Inflammatory macrophage treated with lipopolysaccharide for 4 hours (primary cell): ENCODE data around the gene GDA.
"Not testable (repeated sequence)": the region's sequence is repeated elsewhere in the genome, so short reads cannot be mapped to it uniquely, and the experiment has no call there.

ENCODE experiments used
- DNase-seq: peaks from one replicate; pipeline ENCODE4 v3.0.0-alpha.2; 2020

The GDA gene

GRCh38 chr9:72211047-72211446 lies 61.8 kb downstream of the GDA start:
- DNase-seq, result no peak

GRCh38 chr9:72213906-72214305 lies 64.7 kb downstream of the GDA start:
- DNase-seq, result no peak

GRCh38 chr9:72217306-72217842 lies 68.1 kb downstream of the GDA start:
- DNase-seq, result no peak

DNA sequence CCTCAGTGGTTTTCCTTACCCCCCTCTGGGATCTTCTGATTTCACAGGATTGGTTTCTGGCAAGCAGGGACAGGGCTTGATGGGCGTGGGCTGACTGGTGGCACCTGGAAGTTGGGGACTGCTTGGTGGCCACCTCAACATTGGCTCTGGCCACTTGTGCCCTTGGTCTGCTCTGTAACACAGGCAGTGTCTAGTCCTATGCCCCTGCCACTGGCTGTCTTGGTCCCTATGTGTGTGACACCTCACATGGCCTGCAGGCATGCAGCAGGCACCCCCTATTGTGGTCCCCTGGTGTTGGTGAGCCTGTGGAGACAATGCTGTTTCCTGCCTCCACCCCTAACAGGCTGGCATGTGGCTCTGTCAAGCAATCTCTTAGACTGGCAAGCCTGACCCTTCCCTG lies 71.3 kb downstream of the GDA start:
- DNase-seq, result no peak

DNA sequence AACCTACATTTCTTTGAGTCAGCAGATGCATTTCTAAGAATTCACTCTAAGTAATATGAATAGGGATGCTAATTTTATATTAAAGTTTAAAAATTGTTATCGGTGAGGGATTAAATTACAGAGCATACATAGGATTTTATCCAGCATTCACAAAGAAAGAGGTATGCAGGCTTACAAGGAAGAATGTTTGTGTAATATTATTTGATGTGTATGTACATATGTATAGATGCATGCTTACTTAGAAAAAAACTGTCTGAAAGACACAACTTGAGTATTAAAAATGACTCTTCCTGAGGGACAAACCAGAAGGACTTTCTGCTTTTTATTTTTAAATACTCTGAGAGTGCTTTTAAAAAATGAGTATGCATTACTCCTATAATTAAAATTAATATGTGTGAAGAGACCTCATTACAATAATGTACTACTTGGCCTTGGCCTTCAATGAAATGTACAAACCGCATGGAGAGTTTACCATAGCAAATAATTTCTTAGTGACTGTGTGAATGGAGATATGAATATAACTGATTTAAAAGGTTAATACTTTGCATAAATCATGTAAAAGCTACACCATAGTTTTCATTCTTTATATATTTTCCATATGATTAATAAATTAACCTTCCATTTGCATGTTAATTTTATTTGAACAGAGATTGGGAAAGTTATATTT lies 77.0 kb downstream of the GDA start:
- no peak for DNase-seq

DNA sequence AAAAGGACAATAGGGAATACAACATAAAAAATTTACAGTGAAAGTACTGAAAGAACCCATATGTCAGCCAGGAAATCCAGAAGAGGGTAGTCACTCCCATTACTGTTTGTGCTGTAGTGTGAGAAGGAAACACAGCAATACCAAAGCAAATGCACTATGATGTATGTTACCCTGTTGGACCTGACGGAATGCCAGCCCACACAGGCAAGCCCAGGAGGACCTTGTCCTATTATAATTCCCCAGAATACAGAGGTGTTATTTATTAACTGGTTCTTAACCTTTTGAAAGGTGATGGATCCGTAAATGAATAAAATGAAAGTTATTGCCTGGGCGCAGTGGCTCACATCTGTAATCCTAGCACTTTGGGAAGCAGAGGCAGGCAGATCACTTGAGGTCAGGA lies 79.0 kb downstream of the GDA start:
- DNase-seq, result no peak

- no peak for DNase-seq
Observed at GRCh38 chr9:72232778-72233177, 83.5 kb downstream of the GDA start.

DNA sequence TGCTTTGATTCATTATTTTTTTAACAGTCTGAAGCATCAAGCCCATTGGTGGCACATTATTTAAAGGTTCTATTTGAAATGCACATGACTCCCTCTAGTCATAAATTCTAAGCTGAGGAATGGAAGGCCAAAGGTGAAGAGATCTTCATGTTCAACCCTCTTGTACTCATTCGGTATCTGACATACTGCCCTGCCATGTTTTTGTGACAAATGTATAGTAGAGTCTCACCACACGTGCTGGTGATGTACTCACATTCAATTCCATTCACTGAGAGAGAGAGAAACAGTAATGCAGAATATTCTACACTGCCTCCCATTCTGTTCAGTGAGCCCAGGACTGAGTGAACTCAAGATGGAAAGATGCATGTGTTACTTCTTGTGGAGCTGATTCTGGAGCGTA lies 98.3 kb downstream of the GDA start:
- no peak for DNase-seq

- DNase-seq, result no peak
Observed at GRCh38 chr9:72251589-72251988, 102.3 kb downstream of the GDA start.

- DNase-seq, result no peak
Observed at GRCh38 chr9:72254901-72255545, 105.8 kb downstream of the GDA start.

DNA sequence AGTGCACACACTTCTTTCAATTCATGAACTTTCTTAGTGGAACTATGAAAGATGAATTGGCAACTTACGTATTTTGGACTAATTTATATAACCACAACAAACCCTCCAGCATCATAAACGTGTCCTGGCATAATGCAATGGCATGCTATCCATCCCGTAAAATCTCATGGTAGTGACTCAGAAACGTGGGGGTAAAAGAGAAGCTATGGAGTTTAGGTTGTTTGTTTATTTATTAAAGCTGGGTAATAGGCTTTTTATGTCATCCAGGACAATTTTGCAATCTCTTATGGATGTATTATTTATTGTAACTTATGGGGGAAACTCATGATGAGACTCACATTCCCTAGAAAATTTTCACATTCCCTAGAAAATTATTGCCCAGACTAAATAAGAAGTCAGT lies 106.3 kb downstream of the GDA start:
- no peak for DNase-seq

GRCh38 chr9:72256931-72257330 lies 107.7 kb downstream of the GDA start:
- DNase-seq, result no peak

DNA sequence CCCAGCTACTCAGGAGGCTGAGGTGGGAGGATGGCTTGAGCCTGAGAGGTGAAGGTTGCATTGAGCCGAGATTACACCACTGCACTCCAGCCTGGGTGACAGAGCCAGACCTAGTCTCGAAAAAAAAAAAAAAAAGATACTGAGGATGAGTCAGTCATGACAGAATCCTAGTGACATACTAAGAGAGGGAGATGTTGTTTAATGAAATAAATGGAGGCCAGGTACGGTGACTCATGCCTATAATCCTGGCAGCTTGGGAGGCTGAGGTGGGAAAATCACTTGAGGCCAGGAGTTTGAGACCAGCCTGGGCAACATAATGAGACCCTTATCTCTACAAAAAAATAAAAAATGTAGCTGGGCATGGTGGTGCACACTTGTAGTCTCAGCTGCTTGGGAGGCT lies 108.6 kb downstream of the GDA start:
- no peak for DNase-seq

DNA sequence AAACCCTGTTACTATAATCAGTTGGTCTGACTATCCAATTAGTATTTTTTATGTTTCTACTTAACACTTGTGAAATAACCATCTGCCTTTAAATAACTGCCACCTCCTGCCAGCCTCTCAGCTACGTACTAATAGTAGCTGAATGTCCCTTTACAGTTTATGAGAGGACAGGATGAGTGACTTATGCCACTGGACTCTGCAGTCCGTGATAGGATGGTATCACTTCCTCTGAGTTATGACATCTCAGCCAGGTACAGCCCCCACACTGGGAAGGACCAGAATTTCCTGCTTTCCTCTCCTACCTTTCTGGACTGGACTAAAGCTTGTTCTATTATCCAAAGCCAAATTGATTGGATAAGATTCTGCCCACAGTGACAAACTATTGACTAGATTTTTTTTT lies 112.8 kb downstream of the GDA start:
- no peak for DNase-seq

DNA sequence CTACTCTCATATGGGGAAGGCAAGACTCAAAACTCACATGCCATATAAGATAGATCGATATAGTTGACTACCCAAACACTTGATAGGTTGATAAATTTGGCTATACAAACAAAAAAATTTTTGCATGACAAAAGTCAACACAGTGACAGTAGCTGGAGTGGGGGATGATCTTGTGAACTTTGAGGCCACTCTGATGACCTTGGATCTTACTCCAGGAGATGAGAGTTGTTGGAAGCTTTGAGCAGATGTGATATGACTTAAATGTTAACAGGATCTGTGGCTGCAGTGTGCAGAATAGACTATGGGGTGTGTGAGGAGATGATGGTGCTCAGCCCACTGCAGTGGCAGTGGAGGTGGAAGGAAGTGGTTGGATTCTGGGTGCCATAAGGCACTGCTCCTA lies 114.3 kb downstream of the GDA start:
- DNase-seq, result no peak

GRCh38 chr9:72268961-72269360 lies 119.7 kb downstream of the GDA start:
- no peak for DNase-seq

GRCh38 chr9:72270359-72270758 lies 121.1 kb downstream of the GDA start:
- DNase-seq, result not testable (repeated sequence)

- peak; percentile 66 for DNase-seq
Observed at GRCh38 chr9:72271613-72272478, 122.6 kb downstream of the GDA start.

- DNase-seq, result no peak
Observed at GRCh38 chr9:72274441-72274840, 125.2 kb downstream of the GDA start.

DNA sequence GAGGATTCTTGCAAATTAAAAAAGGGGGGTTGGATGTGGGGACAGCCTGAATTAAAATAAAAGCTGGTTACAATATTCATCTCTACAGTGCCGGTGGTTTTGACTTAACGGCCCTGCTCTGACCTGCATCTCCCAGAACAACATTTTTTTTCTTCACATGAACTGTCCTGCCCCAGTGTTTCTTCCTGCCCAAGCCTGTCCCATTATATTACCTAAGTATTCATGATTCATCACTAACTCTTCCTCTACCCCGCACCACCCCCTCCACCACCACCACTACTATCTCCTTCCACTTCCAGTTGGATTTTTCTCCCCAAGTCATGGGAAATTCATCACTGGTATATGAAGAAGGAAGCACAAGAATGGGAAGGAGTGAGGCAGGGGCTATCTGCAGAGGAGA lies 125.7 kb downstream of the GDA start:
- DNase-seq, result no peak

GRCh38 chr9:72276429-72276828 lies 127.2 kb downstream of the GDA start:
- no peak for DNase-seq

DNA sequence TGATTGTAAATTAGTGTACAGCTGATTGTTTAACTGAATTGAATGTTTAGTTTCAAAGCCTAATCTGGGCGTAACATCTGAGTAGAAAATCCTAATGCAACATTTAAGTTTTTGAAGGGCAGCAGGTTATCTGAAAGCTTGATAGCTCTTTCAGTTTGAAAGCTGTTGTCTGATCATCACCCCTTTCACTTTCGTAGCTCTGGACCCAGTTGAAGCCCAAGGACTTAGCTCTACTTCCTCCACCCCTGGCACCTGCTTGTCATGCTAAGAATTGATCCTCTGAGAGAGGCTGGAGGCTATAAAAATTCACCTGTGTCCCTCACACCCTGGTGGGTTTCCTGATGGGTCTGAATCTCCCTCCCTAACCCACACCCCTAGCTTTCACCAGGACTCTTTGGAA lies 129.7 kb downstream of the GDA start:
- DNase-seq, result no peak

DNA sequence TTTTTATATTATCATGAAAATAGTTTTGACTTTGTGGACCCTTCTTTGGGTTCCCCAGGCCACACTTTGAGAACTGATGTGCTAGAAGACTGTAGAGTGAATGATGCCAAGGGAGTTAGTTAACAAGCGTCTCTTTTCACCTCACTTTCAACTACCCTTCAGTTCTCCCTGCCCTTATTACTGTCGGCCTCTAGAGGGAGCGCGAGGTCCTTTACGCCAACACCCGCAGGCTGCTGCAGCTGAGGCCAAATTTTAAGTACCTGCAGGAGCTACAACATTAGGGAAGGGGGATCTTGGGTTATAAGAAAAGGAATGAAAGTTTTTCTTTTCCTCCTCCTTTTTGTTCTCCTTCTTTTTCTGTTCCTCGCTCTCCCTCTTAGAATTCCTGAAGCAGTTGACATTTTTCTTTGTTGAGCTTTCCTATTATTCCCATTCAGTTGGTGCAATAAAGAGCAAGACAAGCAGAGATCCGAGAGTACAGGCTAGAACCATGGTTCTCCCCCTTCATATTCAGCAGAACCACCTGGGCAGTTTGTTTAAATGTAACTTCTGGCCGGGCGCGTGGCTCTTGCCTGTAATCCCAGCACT lies 131.8 kb downstream of the GDA start:
- DNase-seq, result peak; percentile 57
